Ovary (tissue), 10 donors: ENCODE data around the gene LMX1B. TPM values are rescaled to one million over a fixed set of nuclear protein-coding genes. Genes with fewer than 3 reads are reported as not detected.

ENCODE experiments used
- DNase-seq, 5 donors: peaks; one replicate each; pipeline ENCODE4 v3.0.0-alpha.2; 2019 to 2020
- H3K27ac ChIP-seq, 2 donors: fragments of 200-600 bp; one replicate each; pipeline versions ENCODE4 v1.5.1 to v1.8.0; 2019 to 2022
- H3K27me3 ChIP-seq: fragments of 200-600 bp; one replicate; pipeline ENCODE4 v1.8.0; 2022
- H3K36me3 ChIP-seq: fragments of 200-600 bp; sonication (generic); one replicate; pipeline ENCODE4 v1.5.1; 2019
- H3K4me1 ChIP-seq: one replicate; pipeline ENCODE4 v1.8.1; 2013; ENCODE audit warnings: mild to moderate bottlenecking, moderate library complexity; ENCODE audit not compliant: insufficient read depth
- H3K4me3 ChIP-seq: fragments of 200-600 bp; sonication (generic); one replicate; pipeline ENCODE4 v1.5.1; 2017
- H3K9me3 ChIP-seq, 2 donors: fragments of 200-600 bp in 1 of 2; sonication (generic) in 1 of 2; one replicate each; pipeline versions ENCODE4 v1.5.1 to v1.8.1; 2013 to 2019; ENCODE audit warnings: mild to moderate bottlenecking in 1 of 2, moderate library complexity in 1 of 2
- EP300 ChIP-seq: sonication (generic); formaldehyde crosslinking; IDR thresholded peaks from one replicate; pipeline ENCODE4 v1.6.1; 2017; ENCODE audit warnings: antibody characterized with exemption
- POLR2A ChIP-seq: fragments of 450-650 bp; IDR thresholded peaks from one replicate; pipeline ENCODE4 v1.6.1; 2017; ENCODE audit warnings: antibody characterized with exemption, mild to moderate bottlenecking, moderate library complexity
- WGBS, 3 donors: extraction: QIAGEN DNeasy Blood & Tissue Kit in 1 of 3; methylation state at CpG; one replicate each; pipeline versions ENCODE4 v1.1.5 to v1.1.7; 2013 to 2017; 5-methylcytosine and 5-hydroxymethylcytosine counted together
- intact Hi-C, 4 donors: fragments of 100-400 bp; cut with DNase I; formaldehyde crosslinking; loops; one replicate each; pipeline versions ENCODE4 v1.11.0 to v1.15.1; 2022 to 2023
- long read RNA-seq, 3 donors: library from polyadenylated mRNA in 2 of 3; unstranded in 2 of 3; transcript quantifications; one replicate each; pipeline ENCODE4 v2.0.0 and lab custom pipeline, GENCODE V29; 2021 to 2026
- polyA plus RNA-seq, 2 donors: library from polyadenylated mRNA; stranded (reverse); fragments of 200-250 nt in 1 of 2; fragments of 350-450 nt in 1 of 2; fragmentation: Illumina TruSeq in 1 of 2; extraction: RNeasy Lipid Tissue Mini Kit (QIAGEN cat#74804) in 1 of 2; gene quantifications; one replicate each; pipeline ENCODE4 v1.2.3, GENCODE V29; 2013 to 2014
- total RNA-seq, 7 donors: library from RNA; depleted of rRNA in 2 of 7; stranded (reverse); fragments of >200 nt in 2 of 7; fragmentation: NEBNext Ultra II Directional in 3 of 7; extraction: Animal tissue kit (Norgen Biotek cat#: 25700) in 3 of 7; gene quantifications; one replicate each; pipeline versions ENCODE4 v1.1.0 to v1.2.4, GENCODE V29; 2016 to 2023
- TF ChIP-seq, protein P1 (sequence below), 3 donors: fragments of 450-650 bp in 2 of 3; fragments of 200-600 bp in 1 of 3; IDR thresholded peaks; one replicate each; pipeline versions ENCODE4 v1.5.1 to v1.8.0; 2016 to 2022; ENCODE audit warnings: antibody characterized with exemption in 3 of 3, mild to moderate bottlenecking in 1 of 3
- donor health status: DM: no; HTN: no; CAD: no; lungs with moderate emphysema.
- donor health status: DM: no; HTN: no; CAD: no.
- donor health status: Bipolar disorder and iron deficiency.
- donor health status: DM: yes; HTN: yes; CAD: no.
- donor health status: DM: no; HTN: no; CAD: no.
- donor health status: DM: yes; HTN: yes; CAD: no.

Gene LMX1B
- total RNA-seq = under 1 TPM in 1 of 7 donors, not detected in 6; 0.20 TPM
- polyA plus RNA-seq = under 1 TPM in 1 of 2 donors, not detected in 1; 0.08 TPM
- long read RNA-seq, donor 1 = 0 reads
- long read RNA-seq, donor 2 = 0 reads
- long read RNA-seq, donor 3, partial matches to known transcripts = 0 of 1 reads
- long read RNA-seq, donor 3, other reads (novel, unspliced or antisense) = 1 of 1 reads

DNA sequence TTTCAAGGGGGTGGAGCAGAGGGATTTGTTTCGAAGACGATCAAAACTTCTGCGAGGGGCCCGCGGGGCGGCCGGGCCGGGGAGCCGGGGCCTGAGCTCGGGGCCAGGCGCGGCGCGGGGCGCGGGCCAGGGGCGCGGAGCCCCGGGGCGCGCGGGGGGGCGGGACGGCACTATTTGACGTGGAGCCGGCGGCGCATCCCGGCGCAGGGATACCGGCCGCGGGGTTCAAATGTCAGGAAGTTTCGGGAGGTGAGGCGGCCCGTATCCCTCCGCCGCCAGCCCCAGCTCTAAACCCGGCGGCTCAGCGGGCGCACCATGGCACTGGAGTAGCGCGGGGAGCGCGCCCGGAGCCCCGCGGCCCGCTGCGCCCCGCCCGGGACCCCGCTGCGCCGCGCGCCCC lies at the start of gene LMX1B:
Gene LMX1B (plus strand): TSS at position 278 of the 400 bp plus-strand sequence. CDS start 522 bp downstream, outside the sequence.
- H3K4me1 ChIP-seq = peaks cover 10% of the 10 kb centered on the region
- no peak within 1 kb of the TSS for H3K4me3 ChIP-seq
- H3K9me3 ChIP-seq = no peaks in the 10 kb centered on the region
- no peak for DNase-seq
- H3K27ac ChIP-seq = no peak within 1 kb of the TSS
- intact Hi-C loops = loop anchor here in 3 of 4 donors (5.0 to 10.0 kb wide), 2 partner anchors 169 to 171 kb away; no protein-coding TSS in a partner anchor
- H3K27me3 ChIP-seq = no peaks in the 10 kb centered on the region
- H3K36me3 ChIP-seq = no peaks in the 10 kb centered on the region
- 1 to 2% (median 2%) methylated on average over 29 to 53 of the region's 58 CpGs for WGBS, 3 donors
- TF ChIP-seq, protein P1, sequence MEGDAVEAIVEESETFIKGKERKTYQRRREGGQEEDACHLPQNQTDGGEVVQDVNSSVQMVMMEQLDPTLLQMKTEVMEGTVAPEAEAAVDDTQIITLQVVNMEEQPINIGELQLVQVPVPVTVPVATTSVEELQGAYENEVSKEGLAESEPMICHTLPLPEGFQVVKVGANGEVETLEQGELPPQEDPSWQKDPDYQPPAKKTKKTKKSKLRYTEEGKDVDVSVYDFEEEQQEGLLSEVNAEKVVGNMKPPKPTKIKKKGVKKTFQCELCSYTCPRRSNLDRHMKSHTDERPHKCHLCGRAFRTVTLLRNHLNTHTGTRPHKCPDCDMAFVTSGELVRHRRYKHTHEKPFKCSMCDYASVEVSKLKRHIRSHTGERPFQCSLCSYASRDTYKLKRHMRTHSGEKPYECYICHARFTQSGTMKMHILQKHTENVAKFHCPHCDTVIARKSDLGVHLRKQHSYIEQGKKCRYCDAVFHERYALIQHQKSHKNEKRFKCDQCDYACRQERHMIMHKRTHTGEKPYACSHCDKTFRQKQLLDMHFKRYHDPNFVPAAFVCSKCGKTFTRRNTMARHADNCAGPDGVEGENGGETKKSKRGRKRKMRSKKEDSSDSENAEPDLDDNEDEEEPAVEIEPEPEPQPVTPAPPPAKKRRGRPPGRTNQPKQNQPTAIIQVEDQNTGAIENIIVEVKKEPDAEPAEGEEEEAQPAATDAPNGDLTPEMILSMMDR (IDR thresholded peaks at IDR 0.05) = no peak
- TF ChIP-seq EP300 = no peak
- no peak for TF ChIP-seq POLR2A

DNA sequence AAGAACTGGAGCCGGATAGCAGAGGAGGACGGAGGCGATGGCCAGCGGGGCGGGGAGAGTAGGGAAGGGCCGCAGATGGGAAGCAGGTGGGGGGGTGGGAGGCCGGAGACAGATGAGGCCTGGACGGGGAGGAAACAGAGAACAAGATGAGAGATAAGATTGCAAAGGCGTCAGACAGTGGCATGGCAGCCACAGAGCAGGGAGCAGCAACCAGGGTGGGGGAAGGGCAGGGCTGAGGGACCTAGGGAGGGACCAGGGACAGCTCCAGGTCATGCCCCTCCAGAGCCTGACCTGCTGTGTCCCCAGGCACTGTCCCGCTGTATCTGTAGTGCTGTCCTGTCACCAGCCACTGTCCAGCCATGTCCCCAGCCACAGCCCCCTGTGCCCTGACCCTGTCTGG lies 49.6 kb upstream of the LMX1B start:
- WGBS, 3 donors = 25 to 34% (median 27%) methylated on average over 10 of the region's 10 CpGs

DNA sequence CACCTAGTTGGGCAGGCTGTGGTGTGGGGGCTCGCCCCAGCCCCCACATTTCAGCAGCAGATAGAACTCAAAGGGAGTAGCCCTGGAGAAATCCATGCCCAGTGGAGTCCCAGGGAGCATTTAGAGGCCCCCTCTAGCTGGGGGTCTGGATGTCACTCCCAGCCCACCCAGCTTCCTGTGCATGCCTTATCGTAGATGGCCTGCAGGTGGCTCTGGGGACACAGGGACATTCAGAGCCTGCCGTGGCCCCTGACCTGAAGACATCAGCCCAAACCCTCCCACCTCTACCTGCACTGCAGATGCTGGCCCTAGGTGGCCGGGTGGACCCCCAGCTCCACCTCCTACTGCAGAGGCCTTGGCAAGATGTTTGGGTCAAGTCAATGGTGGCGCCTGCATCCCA lies 49.0 kb upstream of the LMX1B start:
- 48 to 64% (median 58%) methylated on average over 5 of the region's 5 CpGs for WGBS, 3 donors
- DNase-seq = no peak
- no peaks in the 10 kb centered on the region for H3K36me3 ChIP-seq
- intact Hi-C loops = loop anchor here in 1 of 4 donors (5.0 kb wide), 1 partner anchor 62 kb away; no protein-coding TSS in a partner anchor
- no peaks in the 10 kb centered on the region for H3K27me3 ChIP-seq
- H3K27ac ChIP-seq = no peak overlapping the region
- no peaks in the 10 kb centered on the region for H3K9me3 ChIP-seq
- no peak for TF ChIP-seq POLR2A
- TF ChIP-seq EP300 = no peak
- TF ChIP-seq, protein P1 (IDR thresholded peaks at IDR 0.05) = no peak
- H3K4me3 ChIP-seq = no peak overlapping the region
- no peaks in the 10 kb centered on the region for H3K4me1 ChIP-seq

More for the DNA sequence above, 49.6 kb upstream of the LMX1B start:
- Histone ChIP-seq H3K27me3 (no peaks in the 10 kb centered on the region), H3K36me3 (no peaks in the 10 kb centered on the region), H3K4me1 (no peaks in the 10 kb centered on the region), H3K27ac (no peak overlapping the region), H3K4me3 (no peak overlapping the region), H3K9me3 (no peaks in the 10 kb centered on the region)
- intact Hi-C loops = loop anchor here in 1 of 4 donors (5.0 kb wide), 1 partner anchor 62 kb away; no protein-coding TSS in a partner anchor
- no peak for DNase-seq
- TF ChIP-seq EP300 (no peak), POLR2A (no peak)
- TF ChIP-seq, protein P1 (IDR thresholded peaks at IDR 0.05) = no peak

DNA sequence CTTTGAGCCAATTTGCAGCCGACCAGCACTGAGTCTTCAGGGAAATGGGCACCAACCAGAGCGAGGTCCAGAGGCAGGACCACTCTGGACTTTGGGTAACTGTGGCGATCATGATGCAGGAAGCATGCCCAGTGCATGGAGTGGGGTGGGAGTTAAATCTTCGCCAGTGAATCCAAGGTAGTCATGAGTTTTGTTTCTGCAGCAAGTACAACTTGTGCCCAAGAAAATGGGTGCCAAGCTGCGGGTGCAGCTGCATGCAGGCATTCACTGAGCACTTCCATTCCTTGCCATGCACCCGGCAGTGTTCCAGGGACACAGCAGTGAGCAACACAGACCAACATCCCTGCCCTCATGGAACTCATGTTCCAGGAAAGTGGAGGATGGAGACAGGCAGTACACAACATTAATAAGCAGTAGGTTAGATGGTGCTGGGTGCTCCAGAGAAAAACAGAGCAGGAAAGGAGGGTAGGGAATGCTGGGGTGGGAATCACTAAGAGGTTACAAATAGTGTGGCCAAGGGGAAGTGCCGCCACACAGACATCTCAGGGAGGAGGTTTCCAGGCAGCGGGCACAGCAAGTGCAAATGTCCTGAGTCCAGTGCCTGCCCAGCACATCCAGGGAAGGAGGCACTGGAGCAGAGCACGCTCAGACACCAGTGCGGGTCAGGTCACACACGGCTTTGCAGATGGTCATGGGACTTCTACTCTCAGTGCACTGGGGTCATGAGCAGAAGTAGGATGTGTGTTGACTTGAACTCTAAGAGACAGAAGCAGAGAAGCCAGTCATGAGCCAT lies 48.2 kb upstream of the LMX1B start:
- H3K4me3 ChIP-seq = no peak overlapping the region
- H3K27ac ChIP-seq = no peak overlapping the region
- no peaks in the 10 kb centered on the region for H3K27me3 ChIP-seq
- H3K4me1 ChIP-seq = no peaks in the 10 kb centered on the region
- TF ChIP-seq EP300 (no peak), POLR2A (no peak)
- TF ChIP-seq, protein P1 (IDR thresholded peaks at IDR 0.05) = no peak
- DNase-seq = no peak
- intact Hi-C loops = no loop called here
- no peaks in the 10 kb centered on the region for H3K9me3 ChIP-seq
- no peaks in the 10 kb centered on the region for H3K36me3 ChIP-seq
- WGBS, 3 donors = 78 to 90% (median 83%) methylated on average over 11 of the region's 11 CpGs
